GM12878 (cell line): ENCODE measurements around the gene TDRD12.

Experiments used
- BHLHE40 ChIP-seq, 2 experiments: fragments of 450-650 bp in 1 of 2; IDR thresholded peaks; 2 replicates each; pipeline ENCODE4 v1.6.1; 2011 to 2017; ENCODE audit warnings: low read depth in 2 of 2, borderline replicate concordance in 1 of 2, improper control_type of control experiment in 1 of 2, low read length in 1 of 2, mild to moderate bottlenecking in 1 of 2
- EZH2 ChIP-seq: IDR thresholded peaks from 2 replicates; pipeline ENCODE4 v1.6.1; 2012; ENCODE audit warnings: low read depth, mild to moderate bottlenecking, control low read depth, inconsistent platforms, low read length, borderline replicate concordance; ENCODE audit not compliant: control insufficient read depth
- HCFC1 ChIP-seq: fragments of 150-350 bp; IDR thresholded peaks from 2 replicates; pipeline ENCODE4 v1.6.1; 2014; ENCODE audit warnings: low read length
- HDAC2 ChIP-seq: fragments of 200-600 bp; sonication (generic); IDR thresholded peaks from 2 replicates; pipeline ENCODE4 v1.6.1; 2017
- NFYB ChIP-seq: IDR thresholded peaks from 2 replicates; pipeline ENCODE4 v1.6.1; 2011; ENCODE audit warnings: low read depth, mild to moderate bottlenecking, low read length, improper control_type of control experiment, moderate library complexity; ENCODE audit not compliant: insufficient read depth
- POLR2A ChIP-seq: IDR thresholded peaks from 2 replicates; pipeline ENCODE4 v1.6.1; 2011; ENCODE audit warnings: low read depth, mild to moderate bottlenecking, low read length
- POLR2AphosphoS5 ChIP-seq: IDR thresholded peaks from 2 replicates; pipeline ENCODE4 v1.6.1; 2011; ENCODE audit warnings: mild to moderate bottlenecking, low read length, inconsistent platforms
- RFX5 ChIP-seq: IDR thresholded peaks from 2 replicates; pipeline ENCODE4 v1.6.1; 2011; ENCODE audit warnings: low read depth, low read length, improper control_type of control experiment
- SP1 ChIP-seq: IDR thresholded peaks from one replicate; pipeline ENCODE4 v1.6.1; 2011; ENCODE audit warnings: low read depth, low read length
- ZNF24 ChIP-seq: fragments of 450-650 bp; IDR thresholded peaks from 2 replicates; pipeline ENCODE4 v1.6.1; 2017; ENCODE audit warnings: antibody characterized with exemption, mild to moderate bottlenecking
- TF ChIP-seq, protein P1 (sequence below): fragments of 450-650 bp; IDR thresholded peaks from 2 replicates; pipeline ENCODE4 v1.6.1; 2018; ENCODE audit warnings: borderline replicate concordance, mild to moderate bottlenecking; ENCODE audit not compliant: partially characterized antibody
- TF ChIP-seq, protein P2 (sequence below), 3 experiments: IDR thresholded peaks in 2 of 3; conservative IDR thresholded peaks in 1 of 3; 2 replicates each; pipeline ENCODE4 v1.5.1; 2011; ENCODE audit warnings: low read depth in 3 of 3, low read length in 3 of 3, mild to moderate bottlenecking in 3 of 3, control low read depth in 2 of 3, moderate library complexity in 2 of 3, inconsistent platforms in 1 of 3, mixed read lengths in 1 of 3; ENCODE audit not compliant: control insufficient read depth in 2 of 3, insufficient read depth in 1 of 3; ENCODE audit errors: extremely low read depth in 1 of 3
- TF ChIP-seq, protein P3 (sequence below): fragments of 450-650 bp; IDR thresholded peaks from 2 replicates; pipeline ENCODE4 v1.6.1; 2014; ENCODE audit warnings: mild to moderate bottlenecking

DNA sequence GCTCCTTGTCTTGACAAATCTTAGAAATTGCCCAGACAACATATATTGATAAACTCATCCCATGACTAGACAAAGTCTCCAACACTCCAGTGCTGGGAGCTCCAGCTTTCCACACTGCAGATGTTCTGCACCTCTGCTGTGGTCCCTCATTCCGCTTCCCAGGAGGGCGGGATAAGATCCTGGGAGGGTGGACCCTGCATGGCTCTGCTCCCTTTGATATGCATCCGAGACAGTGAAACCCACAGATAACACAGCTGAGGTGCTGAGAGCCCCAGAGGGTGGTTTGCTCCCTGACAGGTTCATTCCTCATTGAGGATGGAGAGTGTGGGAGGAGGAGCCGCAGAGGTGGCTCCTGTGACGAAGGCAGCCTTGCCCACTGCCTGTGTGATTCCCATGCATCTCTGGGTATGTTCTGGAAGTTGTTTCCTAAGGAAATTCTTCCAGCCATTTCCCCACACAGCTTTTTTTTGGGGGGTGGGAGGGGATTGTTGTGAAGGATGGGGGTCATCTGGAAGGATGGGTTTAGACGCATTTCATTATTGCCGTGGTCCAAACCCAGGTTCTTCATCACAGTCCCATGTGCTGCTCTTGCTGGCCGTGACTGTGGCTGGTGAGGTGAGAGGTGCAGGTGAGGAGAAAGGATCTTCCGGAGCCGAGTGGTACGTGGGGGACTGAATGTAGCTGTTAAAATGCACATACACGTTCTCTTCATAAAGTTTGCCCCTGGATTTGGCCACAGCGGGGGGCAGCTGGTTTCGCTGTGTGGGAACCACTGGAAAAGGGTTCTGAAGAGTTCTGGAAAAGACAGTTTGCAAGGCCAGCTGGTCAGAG is 103.6 kb downstream of the TDRD12 start:
- TF ChIP-seq, protein P1, sequence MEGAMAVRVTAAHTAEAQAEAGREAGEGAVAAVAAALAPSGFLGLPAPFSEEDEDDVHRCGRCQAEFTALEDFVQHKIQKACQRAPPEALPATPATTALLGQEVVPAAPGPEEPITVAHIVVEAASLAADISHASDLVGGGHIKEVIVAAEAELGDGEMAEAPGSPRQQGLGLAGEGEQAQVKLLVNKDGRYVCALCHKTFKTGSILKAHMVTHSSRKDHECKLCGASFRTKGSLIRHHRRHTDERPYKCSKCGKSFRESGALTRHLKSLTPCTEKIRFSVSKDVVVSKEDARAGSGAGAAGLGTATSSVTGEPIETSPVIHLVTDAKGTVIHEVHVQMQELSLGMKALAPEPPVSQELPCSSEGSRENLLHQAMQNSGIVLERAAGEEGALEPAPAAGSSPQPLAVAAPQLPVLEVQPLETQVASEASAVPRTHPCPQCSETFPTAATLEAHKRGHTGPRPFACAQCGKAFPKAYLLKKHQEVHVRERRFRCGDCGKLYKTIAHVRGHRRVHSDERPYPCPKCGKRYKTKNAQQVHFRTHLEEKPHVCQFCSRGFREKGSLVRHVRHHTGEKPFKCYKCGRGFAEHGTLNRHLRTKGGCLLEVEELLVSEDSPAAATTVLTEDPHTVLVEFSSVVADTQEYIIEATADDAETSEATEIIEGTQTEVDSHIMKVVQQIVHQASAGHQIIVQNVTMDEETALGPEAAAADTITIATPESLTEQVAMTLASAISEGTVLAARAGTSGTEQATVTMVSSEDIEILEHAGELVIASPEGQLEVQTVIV = no peak
- TF ChIP-seq EZH2 (no peak), ZNF24 (no peak), NFYB (no peak), SP1 (no peak), POLR2A (no peak), RFX5 (no peak), HCFC1 (no peak), HDAC2 (no peak), POLR2AphosphoS5 (no peak), BHLHE40 (IDR thresholded peaks at IDR 0.05; ENCODE audit: borderline replicate concordance in 1 of 2, low read depth in 2 of 2, low read length in 1 of 2) (no peak)
- TF ChIP-seq, protein P2, sequence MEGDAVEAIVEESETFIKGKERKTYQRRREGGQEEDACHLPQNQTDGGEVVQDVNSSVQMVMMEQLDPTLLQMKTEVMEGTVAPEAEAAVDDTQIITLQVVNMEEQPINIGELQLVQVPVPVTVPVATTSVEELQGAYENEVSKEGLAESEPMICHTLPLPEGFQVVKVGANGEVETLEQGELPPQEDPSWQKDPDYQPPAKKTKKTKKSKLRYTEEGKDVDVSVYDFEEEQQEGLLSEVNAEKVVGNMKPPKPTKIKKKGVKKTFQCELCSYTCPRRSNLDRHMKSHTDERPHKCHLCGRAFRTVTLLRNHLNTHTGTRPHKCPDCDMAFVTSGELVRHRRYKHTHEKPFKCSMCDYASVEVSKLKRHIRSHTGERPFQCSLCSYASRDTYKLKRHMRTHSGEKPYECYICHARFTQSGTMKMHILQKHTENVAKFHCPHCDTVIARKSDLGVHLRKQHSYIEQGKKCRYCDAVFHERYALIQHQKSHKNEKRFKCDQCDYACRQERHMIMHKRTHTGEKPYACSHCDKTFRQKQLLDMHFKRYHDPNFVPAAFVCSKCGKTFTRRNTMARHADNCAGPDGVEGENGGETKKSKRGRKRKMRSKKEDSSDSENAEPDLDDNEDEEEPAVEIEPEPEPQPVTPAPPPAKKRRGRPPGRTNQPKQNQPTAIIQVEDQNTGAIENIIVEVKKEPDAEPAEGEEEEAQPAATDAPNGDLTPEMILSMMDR (IDR thresholded peaks at IDR 0.05 in 2 of 3, conservative IDR thresholded peaks at IDR 0.05 in 1 of 3; ENCODE audit: control insufficient read depth in 2 of 3, extremely low read depth in 1 of 3, insufficient read depth in 1 of 3, low read depth in 3 of 3, low read length in 3 of 3) = no peak
- TF ChIP-seq, protein P3, sequence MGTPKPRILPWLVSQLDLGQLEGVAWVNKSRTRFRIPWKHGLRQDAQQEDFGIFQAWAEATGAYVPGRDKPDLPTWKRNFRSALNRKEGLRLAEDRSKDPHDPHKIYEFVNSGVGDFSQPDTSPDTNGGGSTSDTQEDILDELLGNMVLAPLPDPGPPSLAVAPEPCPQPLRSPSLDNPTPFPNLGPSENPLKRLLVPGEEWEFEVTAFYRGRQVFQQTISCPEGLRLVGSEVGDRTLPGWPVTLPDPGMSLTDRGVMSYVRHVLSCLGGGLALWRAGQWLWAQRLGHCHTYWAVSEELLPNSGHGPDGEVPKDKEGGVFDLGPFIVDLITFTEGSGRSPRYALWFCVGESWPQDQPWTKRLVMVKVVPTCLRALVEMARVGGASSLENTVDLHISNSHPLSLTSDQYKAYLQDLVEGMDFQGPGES = no peak
